DMS114 treated with DMSO at 0.1 percent for 48 hours (cell line): ENCODE results near the gene IRF9.

Source experiments
- DNase-seq: peaks from one replicate; lab custom pipeline; 2025; ENCODE audit not compliant: unreplicated experiment; lab: John Stamatoyannopoulos, UW

The IRF9 gene

DNA sequence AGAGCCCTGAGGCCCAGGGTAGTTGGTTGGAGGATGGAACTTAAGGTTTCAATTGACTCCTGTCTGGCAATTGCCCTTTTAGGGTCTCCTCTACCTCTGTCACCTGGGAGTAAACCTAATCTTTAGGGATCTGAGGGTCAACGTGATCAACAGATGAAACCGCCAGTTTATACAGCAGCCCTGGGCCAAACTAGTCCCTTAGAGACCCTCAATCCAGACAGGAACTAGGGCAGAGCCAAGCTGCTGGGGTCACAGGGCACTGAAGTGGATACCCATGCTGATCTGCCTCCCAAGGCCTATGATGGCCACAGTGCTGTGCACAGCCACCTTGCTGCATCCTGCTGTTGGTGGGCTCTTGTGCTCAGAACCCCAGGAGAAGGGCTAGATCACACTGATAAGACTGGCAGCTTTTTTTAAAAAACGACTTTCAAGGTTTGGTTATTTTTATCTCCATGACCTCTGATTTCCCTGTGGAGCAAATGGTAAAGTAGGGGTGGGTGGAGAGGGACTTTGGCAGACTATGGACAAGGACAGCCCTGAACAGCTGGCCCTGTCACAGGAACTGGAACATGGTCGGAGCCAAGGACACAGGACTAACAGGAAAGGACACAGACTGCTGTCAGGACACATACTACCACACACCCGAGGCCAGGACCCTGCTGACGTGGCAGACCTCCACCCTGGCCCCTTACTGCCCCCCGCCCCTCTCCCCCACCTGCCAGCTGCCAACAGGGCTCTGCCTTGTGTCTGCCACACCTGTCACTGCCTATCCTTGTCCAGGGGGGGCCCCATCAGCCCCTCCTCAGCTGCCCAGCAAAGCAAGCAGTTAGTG is 30.1 kb upstream of the IRF9 start:
- DNase-seq: no peak

DNA sequence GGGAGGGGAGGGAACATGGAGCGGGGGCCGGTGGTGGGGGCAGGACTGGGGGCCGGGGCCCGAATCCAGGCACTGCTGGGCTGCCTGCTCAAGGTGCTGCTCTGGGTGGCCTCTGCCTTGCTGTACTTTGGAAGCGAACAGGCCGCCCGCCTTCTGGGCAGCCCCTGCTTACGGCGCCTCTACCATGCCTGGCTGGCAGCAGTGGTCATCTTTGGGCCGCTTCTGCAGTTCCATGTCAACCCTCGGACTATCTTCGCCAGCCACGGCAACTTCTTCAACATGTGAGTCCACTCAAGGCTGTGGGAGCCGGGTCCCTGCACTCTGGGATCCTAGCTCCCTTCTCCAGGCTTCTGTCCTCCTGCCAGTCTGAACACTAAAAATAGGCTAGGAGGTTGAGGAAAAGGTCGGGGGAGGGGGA is 29.5 kb upstream of the IRF9 start:
- no peak for DNase-seq

- DNase-seq: no peak
Observed at GRCh38 chr14:24132061-24132685, 28.9 kb upstream of the IRF9 start.

- no peak for DNase-seq
Observed at GRCh38 chr14:24132976-24133375, 28.1 kb upstream of the IRF9 start.

GRCh38 chr14:24133735-24134134 is 27.3 kb upstream of the IRF9 start:
- DNase-seq: no peak

DNA sequence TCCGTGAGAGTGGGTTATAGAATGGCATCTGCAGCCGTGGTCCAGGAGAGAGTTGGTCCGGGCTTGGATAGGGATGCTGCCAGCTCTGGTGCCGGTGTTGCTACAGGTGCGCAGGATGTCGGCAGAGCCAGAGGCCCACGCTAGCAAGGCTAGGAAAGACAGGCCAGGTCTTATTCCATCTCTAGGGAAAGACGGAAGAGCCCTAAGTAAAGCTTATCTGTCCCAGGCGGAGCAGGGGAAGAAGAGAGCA is 25.6 kb upstream of the IRF9 start:
- DNase-seq: no peak

DNA sequence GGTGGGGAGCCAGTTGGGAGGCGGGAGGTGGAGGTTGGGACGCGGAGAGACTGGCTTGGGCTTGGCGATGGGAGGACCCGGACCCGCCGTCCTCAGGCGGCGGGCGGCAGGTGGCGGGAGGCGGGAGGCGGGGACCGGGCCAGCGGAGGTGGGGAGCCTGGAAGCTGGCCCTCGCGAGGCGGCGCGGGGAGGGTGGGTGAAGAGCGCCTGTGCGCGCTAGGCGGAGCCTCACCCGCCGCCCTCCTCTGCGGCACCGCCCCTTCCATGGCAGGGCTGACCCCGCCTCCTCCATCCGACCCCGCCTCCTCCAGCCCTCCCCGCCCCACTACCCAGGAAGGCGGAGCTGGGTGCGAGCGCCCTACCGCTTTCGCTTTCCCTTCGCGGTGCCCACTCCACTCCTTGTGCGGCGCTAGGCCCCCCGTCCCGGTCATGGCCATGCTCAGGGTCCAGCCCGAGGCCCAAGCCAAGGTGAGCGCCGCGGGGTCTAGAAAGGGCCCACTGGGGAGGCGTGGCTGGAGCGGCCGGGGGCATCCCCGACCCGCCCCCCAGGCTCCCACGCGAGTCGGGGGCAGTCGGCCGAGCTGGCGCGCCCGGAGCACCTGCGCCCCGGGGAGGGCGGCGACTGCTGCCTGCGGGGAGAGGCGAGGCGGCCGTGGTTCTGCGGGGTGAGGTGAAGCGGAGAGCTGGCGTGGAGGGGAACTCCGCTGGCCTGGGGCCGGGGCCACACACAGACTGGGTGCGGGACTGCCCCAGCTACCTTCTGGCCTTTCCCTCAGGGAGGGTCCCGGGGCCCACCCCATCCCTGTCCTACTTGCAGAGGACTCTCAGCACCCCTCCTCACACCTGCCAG is 25.0 kb upstream of the IRF9 start, which contains the start of gene PSME1:
TSS of gene PSME1 (plus strand) at position 361 of the 850 bp plus-strand sequence. CDS start at position 430, 69 bp downstream.
- peak; percentile 69 for DNase-seq

GRCh38 chr14:24136684-24137528 is 24.2 kb upstream of the IRF9 start:
- DNase-seq: no peak

DNA sequence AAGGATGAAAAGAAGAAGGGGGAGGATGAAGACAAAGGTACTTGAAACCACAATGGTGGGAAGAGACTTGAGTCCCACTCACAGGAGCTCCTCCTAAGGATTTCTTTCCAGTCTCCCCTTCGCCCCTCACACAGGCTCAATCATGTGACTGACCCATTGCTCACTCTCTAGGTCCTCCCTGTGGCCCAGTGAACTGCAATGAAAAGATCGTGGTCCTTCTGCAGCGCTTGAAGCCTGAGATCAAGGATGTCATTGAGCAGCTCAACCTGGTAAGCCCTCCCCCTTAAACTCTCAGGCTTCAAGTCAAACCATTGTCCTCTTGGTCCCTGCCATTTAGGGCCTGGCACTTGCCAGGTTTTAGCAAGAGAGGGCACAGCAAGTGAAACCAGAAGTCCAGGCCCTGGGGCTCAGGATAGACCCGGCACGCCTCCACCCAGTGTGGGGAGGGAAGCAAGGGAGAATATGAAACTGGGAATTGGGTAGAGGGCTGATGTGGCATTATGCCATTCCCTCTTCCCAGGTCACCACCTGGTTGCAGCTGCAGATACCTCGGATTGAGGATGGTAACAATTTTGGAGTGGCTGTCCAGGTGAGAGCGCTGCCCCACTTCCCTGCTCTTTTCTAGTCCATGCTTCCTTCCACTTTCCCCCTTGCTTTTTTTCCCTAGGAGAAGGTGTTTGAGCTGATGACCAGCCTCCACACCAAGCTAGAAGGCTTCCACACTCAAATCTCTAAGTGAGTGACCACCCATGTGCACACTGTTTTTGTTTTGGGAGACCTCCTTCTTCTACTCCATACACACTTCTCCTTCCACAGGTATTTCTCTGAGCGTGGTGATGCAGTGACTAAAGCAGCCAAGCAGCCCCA is 23.3 kb upstream of the IRF9 start:
- DNase-seq: no peak

- no peak for DNase-seq
Observed at GRCh38 chr14:24138396-24139271, 22.4 kb upstream of the IRF9 start.

DNA sequence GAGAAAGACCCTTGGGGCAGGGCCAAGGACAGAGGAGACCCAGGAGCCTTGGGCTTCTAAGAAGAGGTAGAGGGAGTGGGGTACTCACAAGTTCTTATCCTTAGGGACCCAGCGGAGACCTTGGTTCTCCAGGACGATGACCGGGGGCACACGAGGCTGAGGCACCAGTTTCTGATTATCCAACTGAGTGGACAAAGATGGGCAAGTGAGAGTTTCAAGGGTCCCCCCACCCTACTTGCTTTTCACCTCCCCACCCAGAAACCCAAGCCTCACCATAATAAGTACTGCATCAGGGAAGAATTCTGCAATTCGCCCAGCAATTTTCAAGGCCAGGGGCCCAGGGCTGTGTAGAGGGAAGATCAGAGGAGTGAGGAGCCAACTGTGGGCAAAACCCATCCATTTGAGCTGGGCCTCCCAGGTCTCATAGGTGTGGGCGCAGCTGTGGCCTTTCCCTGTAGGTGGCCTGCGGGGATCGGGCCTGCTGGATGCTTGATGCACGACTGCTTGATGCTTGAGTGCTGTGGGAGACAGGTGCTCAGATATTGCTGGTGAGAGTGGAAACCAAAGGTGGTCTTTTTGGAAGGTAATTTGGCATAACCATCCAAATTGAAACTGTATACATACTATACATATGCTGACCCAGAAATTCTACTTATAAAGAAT is 21.7 kb upstream of the IRF9 start:
- DNase-seq: no peak

GRCh38 chr14:24141097-24141880 is 19.8 kb upstream of the IRF9 start, which contains the start of gene EMC9:
EMC9 (minus strand) TSS chr14:24141591; CDS start chr14:24141304, 287 bp downstream.
- DNase-seq: peak; percentile 98

GRCh38 chr14:24143511-24143910 is 17.6 kb upstream of the IRF9 start:
- DNase-seq: no peak

DNA sequence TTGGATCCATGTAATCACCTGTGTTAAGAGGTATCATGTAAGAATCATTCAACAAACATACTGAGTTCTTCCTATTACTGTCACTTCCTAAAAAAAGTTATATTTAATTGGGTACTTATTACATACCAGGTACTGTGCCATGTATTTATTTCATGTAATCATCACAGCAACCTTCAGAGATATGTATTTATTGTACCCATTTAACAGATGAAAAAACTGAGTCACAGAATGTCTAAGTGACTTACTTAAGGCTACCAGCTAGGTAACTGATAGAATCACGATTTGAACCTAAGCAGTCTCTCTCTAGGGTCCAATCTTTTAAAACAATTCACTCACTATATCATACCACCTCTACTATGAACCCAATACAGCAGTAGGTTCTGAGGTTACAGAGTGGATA is 16.6 kb upstream of the IRF9 start:
- DNase-seq: no peak

- no peak for DNase-seq
Observed at GRCh38 chr14:24145219-24145618, 15.8 kb upstream of the IRF9 start.

DNA sequence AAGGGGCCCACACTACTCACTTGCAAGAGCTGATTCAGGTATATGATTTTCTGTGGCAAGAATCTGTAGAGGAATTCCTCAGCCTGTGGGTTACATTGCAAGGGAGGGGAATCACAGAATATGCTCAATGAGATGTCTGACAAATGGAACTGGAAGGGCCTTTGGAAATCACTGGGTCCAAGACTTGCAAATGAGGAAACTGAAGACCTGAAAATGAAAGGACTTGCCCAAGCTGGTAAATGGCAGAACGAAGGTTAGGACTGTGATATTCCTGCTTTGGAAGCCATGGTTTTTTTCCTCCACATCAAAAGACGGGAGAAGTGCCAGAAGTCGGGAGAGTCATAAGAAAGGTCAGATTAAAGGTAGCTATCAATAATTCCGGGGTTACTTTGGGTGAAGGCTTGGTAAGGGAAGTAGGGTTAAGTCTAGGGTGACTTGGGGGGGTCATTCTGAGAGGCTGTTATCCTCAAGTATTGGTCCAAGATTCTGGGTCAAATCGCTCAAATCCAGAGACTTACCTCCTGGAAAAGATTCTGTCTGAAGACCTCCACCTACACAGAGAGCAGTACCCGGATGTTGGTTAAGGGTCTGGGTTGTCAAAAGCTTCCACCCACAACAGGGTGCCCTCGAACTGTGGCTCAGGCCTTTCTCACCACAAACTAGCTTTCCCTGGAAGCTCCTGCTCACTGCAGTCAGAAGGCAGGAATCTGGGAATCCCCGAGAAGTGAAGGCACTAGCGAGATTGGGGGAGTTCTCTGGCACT is 15.2 kb upstream of the IRF9 start:
- DNase-seq: no peak

DNA sequence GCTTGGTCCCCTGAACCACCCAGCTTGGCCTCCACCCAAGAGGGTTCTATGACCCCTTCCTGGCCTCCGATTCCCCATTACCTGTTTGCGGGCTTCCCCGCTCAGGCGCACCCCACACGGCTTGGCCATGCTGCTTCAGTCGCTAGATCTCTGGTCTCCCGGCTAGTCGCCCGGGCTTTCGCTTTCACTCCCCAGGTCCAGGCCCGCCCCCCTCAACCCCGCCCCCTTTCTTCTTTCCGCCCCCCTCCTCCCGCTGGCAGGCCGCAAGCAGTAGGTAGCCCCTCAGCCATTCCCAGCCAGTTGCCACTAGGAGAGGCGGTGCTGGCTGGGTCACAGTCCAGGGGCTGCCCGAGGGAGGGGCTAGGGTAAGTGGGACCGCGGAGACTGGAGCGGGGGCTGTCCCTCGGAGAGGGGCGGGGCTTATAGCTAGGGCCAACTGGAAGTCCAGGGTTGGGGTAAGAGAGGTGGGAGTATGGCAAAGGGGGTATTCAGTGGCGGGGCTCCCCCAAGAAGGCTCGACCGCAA is 14.6 kb upstream of the IRF9 start, which contains the start of gene PSME2:
TSS of gene PSME2 (minus strand) at position 158 of the 525 bp plus-strand sequence. CDS start at position 129, 29 bp downstream.
- peak; percentile 93 for DNase-seq
